Body of pancreas (tissue), 4 donors: ENCODE results near the gene ELP4.

ENCODE experiments used
- POLR2A ChIP-seq, 3 donors: fragments of 450-650 bp; IDR thresholded peaks; one replicate each; pipeline ENCODE4 v1.6.1; 2016; ENCODE audit warnings: antibody characterized with exemption in 3 of 3, mild to moderate bottlenecking in 2 of 3
- TF ChIP-seq, protein P1 (sequence below), 7 experiments: fragments of 450-650 bp in 4 of 7; fragments of 200-600 bp in 3 of 7; sonication (generic) in 3 of 7; IDR thresholded peaks; one replicate each; pipeline ENCODE4 v1.5.1; 2016 to 2019; ENCODE audit warnings: antibody characterized with exemption in 7 of 7

DNA sequence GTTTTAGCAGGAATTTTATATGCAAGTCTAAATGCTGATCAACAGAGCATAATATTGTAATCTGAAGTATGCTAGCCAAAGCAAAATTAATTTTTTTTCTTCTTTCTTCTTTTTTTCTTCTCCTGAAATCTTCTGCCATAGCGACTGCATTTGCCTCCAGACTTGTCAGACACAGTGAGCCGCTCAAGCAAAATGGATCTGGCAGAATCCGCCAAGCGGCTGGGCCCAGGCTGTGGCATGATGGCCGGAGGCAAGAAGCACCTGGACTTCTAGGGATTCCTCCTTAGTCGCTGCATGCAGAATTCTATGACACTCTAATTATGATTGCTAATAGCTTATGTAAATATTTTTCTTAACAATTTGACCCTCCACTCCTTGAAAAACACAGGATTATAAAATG is 273.7 kb downstream of the ELP4 start:
- TF ChIP-seq, protein P1, sequence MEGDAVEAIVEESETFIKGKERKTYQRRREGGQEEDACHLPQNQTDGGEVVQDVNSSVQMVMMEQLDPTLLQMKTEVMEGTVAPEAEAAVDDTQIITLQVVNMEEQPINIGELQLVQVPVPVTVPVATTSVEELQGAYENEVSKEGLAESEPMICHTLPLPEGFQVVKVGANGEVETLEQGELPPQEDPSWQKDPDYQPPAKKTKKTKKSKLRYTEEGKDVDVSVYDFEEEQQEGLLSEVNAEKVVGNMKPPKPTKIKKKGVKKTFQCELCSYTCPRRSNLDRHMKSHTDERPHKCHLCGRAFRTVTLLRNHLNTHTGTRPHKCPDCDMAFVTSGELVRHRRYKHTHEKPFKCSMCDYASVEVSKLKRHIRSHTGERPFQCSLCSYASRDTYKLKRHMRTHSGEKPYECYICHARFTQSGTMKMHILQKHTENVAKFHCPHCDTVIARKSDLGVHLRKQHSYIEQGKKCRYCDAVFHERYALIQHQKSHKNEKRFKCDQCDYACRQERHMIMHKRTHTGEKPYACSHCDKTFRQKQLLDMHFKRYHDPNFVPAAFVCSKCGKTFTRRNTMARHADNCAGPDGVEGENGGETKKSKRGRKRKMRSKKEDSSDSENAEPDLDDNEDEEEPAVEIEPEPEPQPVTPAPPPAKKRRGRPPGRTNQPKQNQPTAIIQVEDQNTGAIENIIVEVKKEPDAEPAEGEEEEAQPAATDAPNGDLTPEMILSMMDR (IDR thresholded peaks at IDR 0.05): no peak
- no peak for TF ChIP-seq POLR2A (IDR thresholded peaks at IDR 0.05)
